Measurements from ENCODE around the gene PERCC1. TPM values are rescaled to one million over a fixed set of nuclear protein-coding genes. Genes with fewer than 3 reads are reported as not detected.

The PERCC1 gene
- total and polyA plus RNA-seq, 9 of the 15 experiments (the other 6 are each of a cell fraction or from before 2014, with no cell fraction given), result not detected

DNA sequence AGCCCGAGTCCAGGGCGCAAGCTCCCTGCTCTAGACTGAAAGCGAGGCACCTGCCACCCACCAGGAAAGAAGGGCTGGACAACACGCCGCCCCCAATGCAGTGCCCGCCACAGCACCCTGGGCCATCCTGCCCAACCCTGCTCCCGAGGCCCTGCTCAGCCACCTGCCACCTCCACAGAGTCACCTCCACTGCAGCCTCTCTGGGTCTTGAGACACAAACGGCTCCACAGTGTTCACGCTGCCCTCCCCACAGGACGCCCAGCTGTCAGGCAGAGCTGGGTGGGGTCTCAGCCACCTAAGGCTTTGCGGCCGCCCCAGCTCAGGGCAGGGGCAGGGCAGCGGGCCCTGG is 34.7 kb downstream of the PERCC1 start:
- Histone ChIP-seq H3K9me3 (replicated peaks; ENCODE audit: control insufficient read depth, insufficient read depth, low read depth, low read length) (no peaks in the 10 kb centered on the region), H3K4me3 (no peak overlapping the region), H2AFZ (ENCODE audit: low read depth, low read length) (no peak overlapping the region), H3K79me2 (ENCODE audit: control insufficient read depth, insufficient read depth, low read length) (peaks cover 38% of the 10 kb centered on the region), H4K20me1 (replicated peaks; ENCODE audit: control insufficient read depth, insufficient read depth, low read length) (peaks cover 8% of the 10 kb centered on the region; the same call in 1 of the 2 replicates), H3K27me3 (ENCODE audit: control insufficient read depth in 2 of 2, insufficient read depth in 2 of 2, low read length in 2 of 2) (no peaks in the 10 kb centered on the region), H3K4me2 (ENCODE audit: insufficient read depth, low read length) (no peak overlapping the region), H3K27ac (ENCODE audit: extremely low read depth, low read depth, low read length) (no peak overlapping the region), H3K9ac (ENCODE audit: insufficient read depth in 1 of 2, low read depth in 2 of 2, low read length in 2 of 2) (peak overlapping the region in 1 of 2 experiments; percentile 40; a peak in 1 of 4 replicates), H3K36me3 (ENCODE audit: control insufficient read depth, insufficient read depth, low read length) (peaks cover 27% of the 10 kb centered on the region; the same call in 2 of the 3 replicates), H3K9me1 (ENCODE audit: control insufficient read depth, insufficient read depth, low read length) (peaks cover 3% of the 10 kb centered on the region), H3K4me1 (replicated peaks in 1 of 2; ENCODE audit: control insufficient read depth in 2 of 2, insufficient read depth in 2 of 2, low read length in 2 of 2) (peaks cover 5 to 42% of the 10 kb centered on the region in 2 experiments; a peak in 3 of 5 replicates)
- POLR2A ChIA-PET, result interaction anchor here (0.6 to 1.0 kb wide), 3 partner anchors 11 to 22 kb away, joined by 3 to 4 read pairs (median 3); no protein-coding TSS in a partner anchor
- in situ Hi-C loops (cut with MboI) (no loop called here), intact Hi-C loops (cut with micrococcal nuclease) (no loop called here)
- FAIRE-seq, result no peak
- CTCF ChIA-PET (ENCODE audit: low intra/inter-chr PET ratio), result no interaction called here
- WGBS (ENCODE audit: insufficient coverage, low coverage, missing lambda C conversion rate), result 92% methylated on average over 11 of the region's 13 CpGs
- ATAC-seq, result no peak
- BruUV-seq (replicated peaks), result no TSS peak
- no peak for DNase-seq (ENCODE audit: extremely low read depth in 1 of 4, low spot score in 3 of 4)
- TF ChIP-seq ZNF324 (CRISPR knock-in tag; IDR thresholded peaks at IDR 0.05) (no peak), POLR3A (IDR thresholded peaks at IDR 0.05; ENCODE audit: borderline replicate concordance, extremely low read depth, insufficient read depth, insufficient read length) (no peak), ESRRB (CRISPR knock-in tag; IDR thresholded peaks at IDR 0.05; ENCODE audit: borderline replicate concordance) (no peak), EHMT2 (IDR thresholded peaks at IDR 0.05) (no peak), PCBP2 (IDR thresholded peaks at IDR 0.05; ENCODE audit: low read depth, low read length, poor library complexity, severe bottlenecking) (no peak), BCOR (IDR thresholded peaks at IDR 0.05) (no peak), STAT5B (CRISPR knock-in tag; IDR thresholded peaks at IDR 0.05) (no peak), ZNF318 (IDR thresholded peaks at IDR 0.05; ENCODE audit: borderline replicate concordance in 1 of 2, low read depth in 1 of 2) (no peak)

Data from K562 (cell line).